Ascending aorta (tissue), 2 donors: ENCODE data around the gene PBX3. TPM values are rescaled to one million over a fixed set of nuclear protein-coding genes. Genes with fewer than 3 reads are reported as not detected.
A peak's percentile ranks its signal among the peaks of the same experiment; 100 is the strongest.
"Not testable (repeated sequence)": the region's sequence is repeated elsewhere in the genome, so short reads cannot be mapped to it uniquely, and the experiment has no call there.

Experiments
- DNase-seq, 2 donors: peaks; one replicate each; pipeline ENCODE4 v3.0.0-alpha.2; 2019; ENCODE audit warnings: low spot score in 2 of 2
- H3K27ac ChIP-seq, 2 donors: fragments of 200-600 bp; sonication (generic); one replicate each; pipeline ENCODE4 v1.5.1; 2016 to 2017; ENCODE audit warnings: mild to moderate bottlenecking in 1 of 2
- H3K27me3 ChIP-seq: fragments of 200-600 bp; sonication (generic); one replicate; pipeline ENCODE4 v1.5.1; 2017
- H3K36me3 ChIP-seq, 2 donors: fragments of 200-600 bp; sonication (generic); one replicate each; pipeline ENCODE4 v1.5.1; 2016
- H3K4me1 ChIP-seq, 2 donors: fragments of 200-600 bp; sonication (generic); one replicate each; pipeline ENCODE4 v1.5.1; 2016 to 2017; ENCODE audit warnings: mild to moderate bottlenecking in 1 of 2
- H3K4me3 ChIP-seq, 2 donors: fragments of 200-600 bp; sonication (generic); one replicate each; pipeline ENCODE4 v1.5.1; 2016 to 2017; ENCODE audit warnings: mild to moderate bottlenecking in 1 of 2
- H3K9me3 ChIP-seq, 2 donors: fragments of 200-600 bp; sonication (generic); one replicate each; pipeline ENCODE4 v1.5.1; 2016
- intact Hi-C: fragments of 100-400 bp; cut with DNase I; formaldehyde crosslinking; loops from one replicate; pipeline ENCODE4 v1.15.1; 2023
- total RNA-seq: library from RNA; depleted of rRNA; stranded (reverse); fragments of >200 nt; gene quantifications from one replicate; pipeline ENCODE4 v1.1.0, GENCODE V29; 2016
- TF ChIP-seq, protein P1 (sequence below), 3 experiments: fragments of 200-600 bp in 2 of 3; fragments of 450-650 bp in 1 of 3; sonication (generic) in 2 of 3; IDR thresholded peaks; one replicate each; pipeline ENCODE4 v1.5.1; 2016 to 2019; ENCODE audit warnings: antibody characterized with exemption in 3 of 3, mild to moderate bottlenecking in 1 of 3, moderate library complexity in 1 of 3

The PBX3 gene
- total RNA-seq, 1 donor from 2014 or later: 24.3 TPM

DNA sequence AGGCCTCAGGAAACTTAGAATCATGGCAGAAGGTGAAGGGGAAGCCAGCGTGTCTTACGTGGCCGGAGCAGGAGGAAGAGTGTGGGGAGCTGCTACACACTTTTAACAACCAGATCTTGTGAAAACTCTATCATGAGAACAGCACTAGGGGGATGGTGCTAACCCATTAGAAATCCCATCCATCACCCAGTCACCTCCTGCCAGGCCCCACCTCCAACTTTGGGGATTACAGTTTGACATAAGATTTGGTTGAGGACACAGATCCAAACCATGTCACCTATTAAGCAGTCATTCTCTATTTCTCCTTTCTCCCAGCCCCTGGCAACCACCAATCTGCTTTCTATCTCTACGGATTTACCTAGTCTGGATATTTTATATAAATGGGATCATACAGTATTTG, 26.9 kb downstream of the PBX3 start:
- no peak for DNase-seq
- Histone ChIP-seq H3K4me3 (no peak overlapping the region), H3K36me3 (no peaks in the 10 kb centered on the region), H3K27ac (no peak overlapping the region), H3K27me3 (no peaks in the 10 kb centered on the region), H3K9me3 (peaks cover 0 to 6% of the 10 kb centered on the region in 2 donors), H3K4me1 (no peaks in the 10 kb centered on the region)
- TF ChIP-seq, protein P1, sequence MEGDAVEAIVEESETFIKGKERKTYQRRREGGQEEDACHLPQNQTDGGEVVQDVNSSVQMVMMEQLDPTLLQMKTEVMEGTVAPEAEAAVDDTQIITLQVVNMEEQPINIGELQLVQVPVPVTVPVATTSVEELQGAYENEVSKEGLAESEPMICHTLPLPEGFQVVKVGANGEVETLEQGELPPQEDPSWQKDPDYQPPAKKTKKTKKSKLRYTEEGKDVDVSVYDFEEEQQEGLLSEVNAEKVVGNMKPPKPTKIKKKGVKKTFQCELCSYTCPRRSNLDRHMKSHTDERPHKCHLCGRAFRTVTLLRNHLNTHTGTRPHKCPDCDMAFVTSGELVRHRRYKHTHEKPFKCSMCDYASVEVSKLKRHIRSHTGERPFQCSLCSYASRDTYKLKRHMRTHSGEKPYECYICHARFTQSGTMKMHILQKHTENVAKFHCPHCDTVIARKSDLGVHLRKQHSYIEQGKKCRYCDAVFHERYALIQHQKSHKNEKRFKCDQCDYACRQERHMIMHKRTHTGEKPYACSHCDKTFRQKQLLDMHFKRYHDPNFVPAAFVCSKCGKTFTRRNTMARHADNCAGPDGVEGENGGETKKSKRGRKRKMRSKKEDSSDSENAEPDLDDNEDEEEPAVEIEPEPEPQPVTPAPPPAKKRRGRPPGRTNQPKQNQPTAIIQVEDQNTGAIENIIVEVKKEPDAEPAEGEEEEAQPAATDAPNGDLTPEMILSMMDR (IDR thresholded peaks at IDR 0.05): no peak
- intact Hi-C loops: no loop called here

DNA sequence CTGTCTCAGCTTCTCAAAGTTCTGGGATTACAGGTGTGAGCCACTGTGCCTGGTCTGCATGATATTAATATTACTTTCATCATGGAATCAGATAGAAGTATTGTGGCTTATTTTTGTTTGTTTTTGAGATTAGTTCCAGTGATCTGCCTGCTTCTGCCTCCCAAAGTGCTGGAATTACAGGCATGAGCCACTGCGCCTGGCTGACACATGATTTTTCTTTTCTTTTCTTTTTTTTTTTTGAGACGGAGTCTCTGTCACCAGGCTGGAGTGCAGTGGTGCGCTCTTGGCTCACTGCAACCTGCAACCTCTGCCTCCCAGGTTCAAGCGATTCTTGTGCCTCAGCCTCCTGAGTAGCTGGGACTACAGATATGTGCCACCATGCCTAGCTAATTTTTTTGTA, 29.6 kb downstream of the PBX3 start:
- H3K36me3 ChIP-seq, H3K9me3 ChIP-seq, H3K4me1 ChIP-seq, H3K27me3 ChIP-seq, H3K4me3 ChIP-seq, H3K27ac ChIP-seq, DNase-seq, intact Hi-C loops: not testable (repeated sequence)

DNA sequence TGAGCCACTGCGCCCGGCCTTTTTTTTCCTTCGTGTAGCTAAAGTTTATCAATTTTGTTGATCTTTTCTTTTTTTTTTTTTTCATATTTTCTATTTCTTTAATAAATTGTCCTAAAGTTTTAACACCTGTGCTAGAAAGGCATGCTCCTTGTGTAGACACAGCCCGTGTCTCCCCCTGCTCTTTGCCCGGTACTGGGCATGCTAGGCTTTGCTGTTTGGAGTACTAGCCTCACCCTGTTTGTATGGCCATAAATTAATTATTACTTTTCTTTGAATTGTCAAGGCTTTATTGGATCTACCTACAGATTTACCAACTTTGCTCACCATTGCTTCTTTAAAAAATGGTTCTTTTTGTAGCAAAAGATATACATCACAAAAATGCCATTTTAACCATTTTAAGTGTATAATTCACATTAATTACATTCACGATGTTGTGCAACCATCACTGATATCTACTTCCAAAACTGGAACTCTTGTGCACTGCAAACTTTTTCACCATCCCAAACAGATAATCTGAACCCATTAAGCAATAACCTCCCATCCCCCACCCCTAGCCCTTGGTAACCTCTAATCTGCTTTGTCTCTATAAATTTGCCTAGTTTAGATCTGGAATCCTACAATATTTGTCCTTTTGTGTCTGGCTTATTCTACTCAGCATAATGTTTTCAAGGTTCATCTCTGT, 31.5 kb downstream of the PBX3 start:
- H3K27me3 ChIP-seq, H3K36me3 ChIP-seq, H3K4me3 ChIP-seq, H3K27ac ChIP-seq, intact Hi-C loops, H3K9me3 ChIP-seq, DNase-seq, H3K4me1 ChIP-seq: not testable (repeated sequence)

DNA sequence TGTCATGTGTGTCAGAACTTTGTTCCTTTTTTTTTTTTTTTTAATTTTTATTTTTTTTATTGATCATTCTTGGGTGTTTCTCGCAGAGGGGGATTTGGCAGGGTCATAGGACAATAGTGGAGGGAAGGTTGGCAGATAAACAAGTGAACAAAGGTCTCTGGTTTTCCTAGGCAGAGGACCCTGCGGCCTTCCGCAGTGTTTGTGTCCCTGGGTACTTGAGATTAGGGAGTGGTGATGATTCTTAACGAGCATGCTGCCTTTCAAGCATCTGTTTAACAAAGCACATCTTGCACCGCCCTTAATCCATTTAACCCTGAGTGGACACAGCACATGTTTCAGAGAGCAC, 32.0 kb downstream of the PBX3 start:
- H3K9me3 ChIP-seq, H3K4me3 ChIP-seq, intact Hi-C loops, H3K4me1 ChIP-seq, H3K36me3 ChIP-seq, DNase-seq, H3K27ac ChIP-seq, H3K27me3 ChIP-seq: not testable (repeated sequence)

DNA sequence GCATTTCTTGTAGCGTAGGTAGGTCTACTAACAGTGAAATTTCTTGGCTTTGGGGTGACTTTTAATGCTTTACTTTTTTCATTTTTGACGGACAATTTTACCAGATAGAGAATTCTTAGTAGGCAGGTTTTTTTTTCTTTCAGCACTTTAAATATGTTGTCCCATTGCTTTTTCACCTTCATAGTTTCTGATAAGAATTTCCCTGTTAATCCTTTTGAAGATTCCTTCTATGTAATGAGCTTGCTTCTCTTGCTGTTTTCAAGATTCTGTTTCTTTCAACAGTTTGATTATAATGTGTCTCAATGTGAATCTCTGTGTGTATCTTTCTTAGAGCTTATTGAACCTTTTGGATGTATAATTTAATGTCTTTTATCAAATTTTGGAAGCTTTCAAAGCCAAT, 35.5 kb downstream of the PBX3 start:
- Histone ChIP-seq H3K27ac (no peak overlapping the region), H3K9me3 (no peaks in the 10 kb centered on the region), H3K4me1 (peaks cover 0 to 6% of the 10 kb centered on the region in 2 donors), H3K4me3 (no peak overlapping the region), H3K36me3 (no peaks in the 10 kb centered on the region), H3K27me3 (no peaks in the 10 kb centered on the region)
- DNase-seq: no peak
- intact Hi-C loops: no loop called here
- TF ChIP-seq, protein P1 (IDR thresholded peaks at IDR 0.05): no peak

DNA sequence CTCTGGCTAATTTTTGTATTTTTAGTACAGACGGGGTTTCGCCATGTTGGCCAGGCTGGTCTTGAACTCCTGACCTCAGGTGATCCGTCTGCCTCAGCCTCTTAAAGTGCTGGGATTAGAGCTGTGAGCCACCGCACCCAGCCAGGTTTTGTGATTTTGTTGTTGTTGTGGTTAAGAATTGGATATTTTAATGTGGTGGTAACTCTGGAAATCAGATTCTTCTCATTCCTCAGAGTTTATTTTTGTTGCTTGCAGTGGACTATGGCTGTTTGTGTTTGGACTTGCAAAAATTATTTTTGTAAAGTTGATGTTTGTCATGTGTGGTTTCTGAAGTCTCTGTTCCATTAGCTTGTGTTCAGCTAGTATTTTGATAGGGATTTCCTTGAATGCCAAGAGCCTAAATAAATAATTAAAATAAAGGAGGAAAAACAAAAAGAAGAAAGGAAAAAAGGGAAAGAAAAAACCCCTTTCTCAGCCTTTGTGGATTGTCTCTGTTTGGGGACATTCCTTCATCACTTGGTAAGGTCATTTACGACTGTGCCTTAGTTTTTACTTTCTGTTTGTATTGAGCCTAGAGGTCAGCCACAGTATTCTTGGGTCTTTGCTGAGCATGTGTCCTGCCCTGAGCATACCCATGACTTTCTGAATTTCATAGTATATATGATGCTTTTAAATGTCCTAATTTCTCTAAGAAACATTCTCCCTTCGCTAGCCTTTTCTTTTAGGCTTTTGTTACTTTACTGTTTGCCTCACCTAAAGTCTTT, 37.3 kb downstream of the PBX3 start:
- TF ChIP-seq, protein P1 (IDR thresholded peaks at IDR 0.05): no peak
- Histone ChIP-seq H3K36me3 (no peaks in the 10 kb centered on the region), H3K27ac (peak overlapping the region; percentile 13 to 18), H3K9me3 (no peaks in the 10 kb centered on the region), H3K27me3 (no peaks in the 10 kb centered on the region), H3K4me3 (no peak overlapping the region), H3K4me1 (peaks cover 0 to 6% of the 10 kb centered on the region in 2 donors)
- intact Hi-C loops: no loop called here
- no peak for DNase-seq

DNA sequence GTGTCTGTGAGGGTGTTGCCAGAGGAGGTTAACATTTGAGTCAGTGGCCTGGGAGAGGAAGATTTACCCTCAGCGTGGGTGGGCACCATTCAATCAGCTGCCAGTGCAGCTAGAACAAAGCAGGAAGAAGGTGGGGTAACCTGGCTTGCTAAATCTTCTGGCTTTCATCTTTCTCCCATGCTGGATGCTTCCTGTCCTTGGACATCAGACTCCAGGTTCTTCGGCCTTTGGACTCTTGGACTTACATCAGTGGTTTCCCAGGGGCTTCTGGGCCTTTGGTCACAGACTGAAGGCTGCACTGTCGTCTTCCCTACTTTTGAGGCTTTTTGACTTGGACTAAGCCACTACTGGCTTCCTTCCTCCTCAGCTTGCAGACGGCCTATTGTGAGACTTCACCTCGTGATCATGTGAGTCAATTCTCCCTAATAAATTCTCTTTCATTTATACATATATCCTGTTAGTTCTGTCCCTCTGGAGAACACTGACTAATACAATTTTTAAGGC, 38.1 kb downstream of the PBX3 start:
- TF ChIP-seq, protein P1 (IDR thresholded peaks at IDR 0.05): no peak
- no peaks in the 10 kb centered on the region for H3K27me3 ChIP-seq
- no peaks in the 10 kb centered on the region for H3K36me3 ChIP-seq
- peaks cover 0 to 6% of the 10 kb centered on the region in 2 donors for H3K4me1 ChIP-seq
- H3K9me3 ChIP-seq: no peaks in the 10 kb centered on the region
- no peak for DNase-seq
- intact Hi-C loops: no loop called here
- peak overlapping the region; percentile 13 to 18 for H3K27ac ChIP-seq
- H3K4me3 ChIP-seq: no peak overlapping the region
